CD4-positive, alpha-beta T cell (primary cell): Measurements from ENCODE around the gene GP1BA. TPM values are rescaled to one million over a fixed set of nuclear protein-coding genes. Genes with fewer than 3 reads are reported as not detected.
A peak's percentile ranks its signal among the peaks of the same experiment; 100 is the strongest.

Experiments used
- ATAC-seq: fragments of 200-7000 bp; cut with Tn5 transposase; one replicate; pipeline ENCODE4 v1.10.0; 2022; ENCODE audit warnings: mild to moderate bottlenecking; ENCODE audit not compliant: poor library complexity
- CTCF ChIA-PET: fragments of 350-600 bp; sonication (Branson Sonifier 250); formaldehyde crosslinking; loops from one replicate; lab custom pipeline; 2021; ENCODE audit warnings: antibody characterized with exemption, inconsistent platforms; lab: Charles Lee
- POLR2A ChIA-PET: fragments of 350-600 bp; sonication (Branson Sonifier 250); formaldehyde crosslinking; loops from one replicate; lab custom pipeline; 2021; ENCODE audit warnings: antibody characterized with exemption, inconsistent platforms; lab: Charles Lee
- DNase-seq, 14 experiments: peaks; one replicate each; pipeline ENCODE4 v3.0.0-alpha.2; 2013 to 2020; ENCODE audit warnings: mixed read lengths in 2 of 14
- H3K27ac ChIP-seq, 2 donors: one replicate each; pipeline versions ENCODE4 v1.5.1 to v1.7.0; 2013; ENCODE audit warnings: low read length in 2 of 2, low read depth in 1 of 2, mild to moderate bottlenecking in 1 of 2
- H3K27me3 ChIP-seq, 2 experiments: 1 replicate in 1 of 2; 2 replicates in 1 of 2; pipeline versions ENCODE4 v1.6.1 to v1.7.0; 2013; ENCODE audit warnings: low read length in 2 of 2, control low read depth in 1 of 2, mild to moderate bottlenecking in 1 of 2, moderate library complexity in 1 of 2; ENCODE audit not compliant: insufficient read depth in 2 of 2, control insufficient read depth in 1 of 2
- H3K36me3 ChIP-seq: one replicate; pipeline ENCODE4 v1.6.1; 2013; ENCODE audit warnings: low read length, control low read depth; ENCODE audit not compliant: insufficient read depth
- H3K4me1 ChIP-seq: one replicate; pipeline ENCODE4 v1.6.1; 2013; ENCODE audit warnings: low read length, control low read depth; ENCODE audit not compliant: insufficient read depth
- H3K4me3 ChIP-seq: one replicate; pipeline ENCODE4 v1.5.1; 2013; ENCODE audit warnings: mild to moderate bottlenecking, low read length, moderate library complexity
- H3K9me3 ChIP-seq, 2 experiments: 1 replicate in 1 of 2; 2 replicates in 1 of 2; pipeline versions ENCODE4 v1.6.1 to v1.7.0; 2013; ENCODE audit warnings: low read length in 2 of 2, mild to moderate bottlenecking in 2 of 2, control low read depth in 1 of 2, moderate library complexity in 1 of 2; ENCODE audit not compliant: control insufficient read depth in 1 of 2, insufficient read depth in 1 of 2
- H3K27ac Mint-ChIP-seq: one replicate; pipeline ENCODE4 v1.8.0; 2020; ENCODE audit warnings: mixed read lengths
- H3K27me3 Mint-ChIP-seq: one replicate; pipeline ENCODE4 v1.8.0; 2021; ENCODE audit warnings: mixed read lengths
- H3K36me3 Mint-ChIP-seq: one replicate; pipeline ENCODE4 v1.8.0; 2021; ENCODE audit warnings: low read depth, mixed read lengths
- H3K4me1 Mint-ChIP-seq: one replicate; pipeline ENCODE4 v1.8.0; 2021; ENCODE audit warnings: low read depth, mixed read lengths
- H3K4me3 Mint-ChIP-seq: one replicate; pipeline ENCODE4 v1.8.0; 2020; ENCODE audit warnings: mild to moderate bottlenecking, mixed read lengths
- H3K9me3 Mint-ChIP-seq: one replicate; pipeline ENCODE4 v1.8.0; 2020; ENCODE audit warnings: mixed read lengths
- intact Hi-C, 2 experiments: fragments of 100-400 bp; cut with DNase I in 1 of 2; cut with micrococcal nuclease in 1 of 2; formaldehyde crosslinking; loops; one replicate each; pipeline versions ENCODE4 v1.15.1 to v1.9.0; 2023 to 2025; cut with DNase I, micrococcal nuclease
- total RNA-seq, 174 experiments: library from RNA in 2 of 174; stranded (reverse) in 2 of 174; gene quantifications; one replicate each; pipeline ENCODE4 v1.2.3 and lab custom pipeline; 2021 to 2026
- TF ChIP-seq, protein P1 (sequence below): fragments of 200-600 bp; IDR thresholded peaks from one replicate; pipeline ENCODE4 v1.8.0; 2022; ENCODE audit warnings: antibody characterized with exemption, mild to moderate bottlenecking

The GP1BA gene
- total RNA-seq, 2 experiments from 2014 or later: not detected

GRCh38 chr17:4948931-4949320 lies 16.8 kb downstream of the GP1BA start:
- POLR2A ChIA-PET: interaction anchor here (1.0 to 13.9 kb wide), 19 partner anchors 8 to 806 kb away, joined by 3 to 350 read pairs (median 5); partner anchors contain the start of genes ARRB2, C17orf107, CHRNE and CYB5D2

GRCh38 chr17:4949321-4950074 lies 17.4 kb downstream of the GP1BA start:
- Mint-ChIP-seq H3K9me3 (no peaks in the 10 kb centered on the region), H3K27ac (peak overlapping the region; percentile 90), H3K36me3 (peaks cover 37% of the 10 kb centered on the region), H3K4me1 (peaks cover 45% of the 10 kb centered on the region), H3K4me3 (peak overlapping the region; percentile 93), H3K27me3 (no peaks in the 10 kb centered on the region)
- Histone ChIP-seq H3K27me3 (no peaks in the 10 kb centered on the region), H3K4me3 (peak overlapping the region; percentile 99), H3K9me3 (peaks cover 0 to 3% of the 10 kb centered on the region in 2 experiments), H3K4me1 (peaks cover 39% of the 10 kb centered on the region), H3K27ac (peak overlapping the region; percentile 84 to 98), H3K36me3 (peaks cover 27% of the 10 kb centered on the region)
- POLR2A ChIA-PET: interaction anchor here (1.0 to 13.9 kb wide), 13 partner anchors 8 to 239 kb away, joined by 3 to 350 read pairs (median 6); partner anchors contain the start of genes ARRB2, CHRNE, INCA1 and KIF1C
- CTCF ChIA-PET: interaction anchor here (1.2 kb wide), 1 partner anchor 18 kb away, joined by 4 read pairs; the partner anchor contains the start of gene SPAG7
- intact Hi-C loops: loop anchor here (1.0 to 5.0 kb wide), 5 partner anchors 17 to 237 kb away; partner anchors contain the start of genes ARRB2 (in 2 of the 2), INCA1 (in 1 of the 2), KIF1C (in 1 of the 2) and SPAG7 (in 1 of the 2)
- DNase-seq (peak; percentile 56 to 94 (median 68)), ATAC-seq (peak; percentile 40)
- TF ChIP-seq, protein P1, sequence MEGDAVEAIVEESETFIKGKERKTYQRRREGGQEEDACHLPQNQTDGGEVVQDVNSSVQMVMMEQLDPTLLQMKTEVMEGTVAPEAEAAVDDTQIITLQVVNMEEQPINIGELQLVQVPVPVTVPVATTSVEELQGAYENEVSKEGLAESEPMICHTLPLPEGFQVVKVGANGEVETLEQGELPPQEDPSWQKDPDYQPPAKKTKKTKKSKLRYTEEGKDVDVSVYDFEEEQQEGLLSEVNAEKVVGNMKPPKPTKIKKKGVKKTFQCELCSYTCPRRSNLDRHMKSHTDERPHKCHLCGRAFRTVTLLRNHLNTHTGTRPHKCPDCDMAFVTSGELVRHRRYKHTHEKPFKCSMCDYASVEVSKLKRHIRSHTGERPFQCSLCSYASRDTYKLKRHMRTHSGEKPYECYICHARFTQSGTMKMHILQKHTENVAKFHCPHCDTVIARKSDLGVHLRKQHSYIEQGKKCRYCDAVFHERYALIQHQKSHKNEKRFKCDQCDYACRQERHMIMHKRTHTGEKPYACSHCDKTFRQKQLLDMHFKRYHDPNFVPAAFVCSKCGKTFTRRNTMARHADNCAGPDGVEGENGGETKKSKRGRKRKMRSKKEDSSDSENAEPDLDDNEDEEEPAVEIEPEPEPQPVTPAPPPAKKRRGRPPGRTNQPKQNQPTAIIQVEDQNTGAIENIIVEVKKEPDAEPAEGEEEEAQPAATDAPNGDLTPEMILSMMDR: peak; percentile 10

More at GRCh38 chr17:4948931-4949320, 16.8 kb downstream of the GP1BA start:
- Mint-ChIP-seq H3K36me3 (peaks cover 43% of the 10 kb centered on the region), H3K9me3 (no peaks in the 10 kb centered on the region), H3K4me3 (peak overlapping the region; percentile 99), H3K27ac (peak overlapping the region; percentile 90), H3K27me3 (no peaks in the 10 kb centered on the region), H3K4me1 (peaks cover 51% of the 10 kb centered on the region)
- Histone ChIP-seq H3K27ac (peak overlapping the region; percentile 84 to 98), H3K4me3 (peak overlapping the region; percentile 99), H3K36me3 (peaks cover 29% of the 10 kb centered on the region), H3K4me1 (peaks cover 45% of the 10 kb centered on the region), H3K27me3 (no peaks in the 10 kb centered on the region), H3K9me3 (peaks cover 0 to 3% of the 10 kb centered on the region in 2 experiments)
- TF ChIP-seq, protein P1: no peak
- CTCF ChIA-PET: interaction anchor here (1.2 to 1.5 kb wide), 2 partner anchors 19 to 50 kb away, joined by 3 to 4 read pairs; partner anchors contain the start of genes C17orf107 and SPAG7
- intact Hi-C loops: loop anchor here (1.0 to 5.0 kb wide), 5 partner anchors 9 to 237 kb away; partner anchors contain the start of genes ARRB2 (in 2 of the 2), INCA1 (in 1 of the 2), KIF1C (in 1 of the 2) and RNF167 (in 1 of the 2)
- DNase-seq: peak in 13 of 14 experiments; percentile 36 to 89 (median 66)
- peak; percentile 32 for ATAC-seq

GRCh38 chr17:4950075-4950745 lies 18.1 kb downstream of the GP1BA start:
- TF ChIP-seq, protein P1: no peak
- Mint-ChIP-seq H3K27me3 (no peaks in the 10 kb centered on the region), H3K4me1 (peaks cover 38% of the 10 kb centered on the region), H3K4me3 (peak overlapping the region; percentile 86), H3K27ac (peak overlapping the region; percentile 83), H3K36me3 (peaks cover 30% of the 10 kb centered on the region), H3K9me3 (no peaks in the 10 kb centered on the region)
- POLR2A ChIA-PET: interaction anchor here (0.9 to 13.9 kb wide), 5 partner anchors 12 to 240 kb away, joined by 3 to 350 read pairs (median 7); partner anchors contain the start of genes ARRB2, C17orf107, RNF167 and SLC25A11
- ATAC-seq (peak; percentile 3), DNase-seq (peak in 6 of 14 experiments; percentile 19 to 80 (median 42))
- H3K36me3 ChIP-seq: peaks cover 20% of the 10 kb centered on the region
- peak overlapping the region; percentile 73 to 98 for H3K27ac ChIP-seq
- H3K4me3 ChIP-seq: peak overlapping the region; percentile 99
- peaks cover 32% of the 10 kb centered on the region for H3K4me1 ChIP-seq
- H3K9me3 ChIP-seq: peaks cover 0 to 3% of the 10 kb centered on the region in 2 experiments
- H3K27me3 ChIP-seq: no peaks in the 10 kb centered on the region
- intact Hi-C loops: loop anchor here in 1 of 2 experiments (1.0 kb wide), 1 partner anchor 16 kb away; no protein-coding TSS in a partner anchor
- CTCF ChIA-PET: no interaction called here
